ENCODE results near the gene CHSY1. TPM values are rescaled to one million over a fixed set of nuclear protein-coding genes. Genes with fewer than 3 reads are reported as not detected.
"Not testable (repeated sequence)": the region's sequence is repeated elsewhere in the genome, so short reads cannot be mapped to it uniquely, and the experiment has no call there.

The CHSY1 gene
- polyA plus RNA-seq, 1 donor from 2014 or later: 1.1 TPM

- H3K27ac Mint-ChIP-seq: peak overlapping the region; percentile 95 to 96 (median 95)
- H3K9me3 Mint-ChIP-seq: no peaks in the 10 kb centered on the region
- H3K4me3 Mint-ChIP-seq: peak overlapping the region; percentile 67 to 90 (median 88)
- H3K27me3 Mint-ChIP-seq: peaks cover 4% of the 10 kb centered on the region
- peaks cover 57 to 64% (median 58%) of the 10 kb centered on the region in 3 donors for H3K4me1 Mint-ChIP-seq
- peaks cover 2% of the 10 kb centered on the region for H3K36me3 Mint-ChIP-seq
These were observed 125.0 kb downstream of the CHSY1 start for GRCh38 chr15:101126618-101127505.

DNA sequence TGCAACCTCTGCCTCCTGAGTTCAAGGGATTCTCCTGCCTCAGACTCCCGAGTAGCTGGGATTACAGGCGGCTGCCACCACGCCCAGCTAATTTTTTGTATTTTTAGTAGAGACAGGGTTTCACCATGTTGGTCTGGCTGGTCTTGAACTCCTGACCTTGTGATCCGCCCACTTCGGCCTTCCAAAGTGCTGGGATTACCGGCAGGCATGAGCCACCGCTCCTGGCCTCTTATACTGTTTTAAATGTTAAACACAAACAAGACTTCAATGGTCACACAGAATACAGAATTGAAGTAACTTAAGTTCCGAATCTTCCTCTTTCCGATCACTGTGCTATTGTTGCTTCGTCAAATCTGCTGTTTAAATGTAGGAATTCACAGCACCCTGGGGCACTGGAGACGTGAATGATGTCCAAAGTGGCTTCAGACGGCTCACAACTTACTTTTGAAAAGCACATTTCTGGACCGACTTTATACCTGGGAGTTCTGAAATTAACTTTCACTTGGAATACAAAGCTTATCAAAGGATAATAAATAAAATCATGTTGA is 125.9 kb downstream of the CHSY1 start:
- Mint-ChIP-seq H3K27ac (peak overlapping the region in 2 of 3 donors; percentile 95), H3K4me1 (peaks cover 53 to 60% (median 58%) of the 10 kb centered on the region in 3 donors), H3K4me3 (peak overlapping the region in 1 of 4 donors; percentile 61)
- H3K9me3 Mint-ChIP-seq, H3K36me3 Mint-ChIP-seq, H3K27me3 Mint-ChIP-seq: not testable (repeated sequence)

Other genes with a start within 250 kb of the CHSY1 start
- 55.2 TPM for gene SELENOS, start 25.4 kb upstream of the CHSY1 start, polyA plus RNA-seq
- gene SNRPA1, start 43.2 kb upstream of the CHSY1 start, polyA plus RNA-seq: 73.1 TPM
- 0.14 TPM for gene PCSK6, start 237.7 kb upstream of the CHSY1 start, polyA plus RNA-seq